HepG2 (cell line): ENCODE measurements around the gene PRIM2. TPM values are rescaled to one million over a fixed set of nuclear protein-coding genes. Genes with fewer than 3 reads are reported as not detected.
"Not testable (repeated sequence)": the region's sequence is repeated elsewhere in the genome, so short reads cannot be mapped to it uniquely, and the experiment has no call there.

Source experiments
- ARID5B ChIP-seq: IDR thresholded peaks from 2 replicates; pipeline ENCODE4 v1.4.0; 2020; ENCODE audit warnings: mild to moderate bottlenecking, missing genetic modification reagents
- ATF4 ChIP-seq, 2 experiments: fragments of 450-650 bp in 1 of 2; sonication (generic) in 1 of 2; formaldehyde crosslinking; IDR thresholded peaks; 2 replicates each; pipeline versions ENCODE4 v1.5.0 to v1.8.0; 2020 to 2022; ENCODE audit warnings: mild to moderate bottlenecking in 1 of 2, missing genetic modification reagents in 1 of 2
- ATF7 ChIP-seq, 2 experiments: fragments of 450-650 bp in 1 of 2; sonication (generic) in 1 of 2; formaldehyde crosslinking in 1 of 2; IDR thresholded peaks; 2 replicates each; pipeline versions ENCODE4 v1.4.0 to v1.6.1; 2016 to 2020; ENCODE audit warnings: antibody characterized with exemption in 1 of 2, mild to moderate bottlenecking in 1 of 2, missing genetic modification reagents in 1 of 2
- ERF ChIP-seq: IDR thresholded peaks from 2 replicates; pipeline ENCODE4 v1.6.1; 2018; ENCODE audit warnings: missing biosample characterization, missing genetic modification reagents
- GATA4 ChIP-seq: sonication (generic); IDR thresholded peaks from 2 replicates; pipeline ENCODE4 v1.6.1; 2016; ENCODE audit warnings: antibody characterized with exemption, low read depth, borderline replicate concordance
- HDAC1 ChIP-seq: sonication (generic); formaldehyde crosslinking; IDR thresholded peaks from 2 replicates; pipeline ENCODE4 v1.5.1; 2020; ENCODE audit warnings: mild to moderate bottlenecking, missing genetic modification reagents
- IRF2 ChIP-seq: IDR thresholded peaks from 2 replicates; pipeline ENCODE4 v1.6.1; 2018; ENCODE audit warnings: missing genetic modification reagents, missing compliant biosample characterization
- ISL2 ChIP-seq: sonication (generic); formaldehyde crosslinking; IDR thresholded peaks from 2 replicates; pipeline ENCODE4 v1.5.0; 2020; ENCODE audit warnings: missing genetic modification reagents
- MAFK ChIP-seq, 2 experiments: IDR thresholded peaks in 1 of 2; conservative IDR thresholded peaks in 1 of 2; 2 replicates each; pipeline ENCODE4 v1.6.1; 2011; ENCODE audit warnings: improper control_type of control experiment in 2 of 2, low read length in 2 of 2
- MIXL1 ChIP-seq: IDR thresholded peaks from 2 replicates; pipeline ENCODE4 v1.6.1; 2016
- NR2F2 ChIP-seq: IDR thresholded peaks from 2 replicates; pipeline ENCODE4 v1.6.1; 2012; ENCODE audit warnings: low read depth, inconsistent platforms, borderline replicate concordance
- PHF21A ChIP-seq: sonication (generic); formaldehyde crosslinking; IDR thresholded peaks from 2 replicates; pipeline ENCODE4 v1.5.0; 2020; ENCODE audit warnings: mild to moderate bottlenecking, missing genetic modification reagents
- PPARG ChIP-seq: conservative IDR thresholded peaks from 2 replicates; pipeline ENCODE4 v1.6.1; 2016; ENCODE audit warnings: missing biosample characterization, missing genetic modification reagents
- RXRB ChIP-seq: IDR thresholded peaks from 2 replicates; pipeline ENCODE4 v1.6.1; 2016; ENCODE audit warnings: borderline replicate concordance, missing genetic modification reagents, missing compliant biosample characterization
- SALL1 ChIP-seq: sonication (generic); formaldehyde crosslinking; IDR thresholded peaks from 2 replicates; pipeline ENCODE4 v1.8.0; 2022; ENCODE audit warnings: mild to moderate bottlenecking, missing genetic modification reagents
- SKI ChIP-seq: fragments of 450-650 bp; IDR thresholded peaks from one replicate; pipeline ENCODE4 v1.6.1; 2018; ENCODE audit warnings: mild to moderate bottlenecking; ENCODE audit not compliant: partially characterized antibody
- THAP11 ChIP-seq: IDR thresholded peaks from 2 replicates; pipeline ENCODE4 v1.6.1; 2016; ENCODE audit warnings: missing biosample characterization, missing genetic modification reagents
- YEATS4 ChIP-seq: sonication (generic); formaldehyde crosslinking; IDR thresholded peaks from 2 replicates; pipeline ENCODE4 v1.4.0; 2020; ENCODE audit warnings: missing genetic modification reagents, borderline replicate concordance
- ZBTB34 ChIP-seq: sonication (generic); formaldehyde crosslinking; IDR thresholded peaks from 2 replicates; pipeline ENCODE4 v1.8.0; 2022; ENCODE audit warnings: mild to moderate bottlenecking, missing genetic modification reagents
- ZNF335 ChIP-seq: sonication (generic); formaldehyde crosslinking; IDR thresholded peaks from 2 replicates; pipeline ENCODE4 v1.4.0; 2020; ENCODE audit warnings: missing genetic modification reagents
- ZNF362 ChIP-seq: sonication (generic); formaldehyde crosslinking; IDR thresholded peaks from 2 replicates; pipeline ENCODE4 v1.4.0; 2020; ENCODE audit warnings: missing genetic modification reagents, mild to moderate bottlenecking, borderline replicate concordance
- polyA plus RNA-seq, 8 experiments: library from polyadenylated mRNA; depleted of rRNA in 3 of 8; stranded (reverse) in 7 of 8; unstranded in 1 of 8; fragments of >200 nt; fragmentation: Illumina TruSeq in 4 of 8; extraction: Trizol in 4 of 8; gene quantifications; 2 replicates each; pipeline versions ENCODE4 v1.2.1 to v1.2.3, GENCODE V29; 2011 to 2016; ENCODE audit warnings: low read depth in 4 of 8, missing spikeins in 1 of 8, mixed read lengths in 1 of 8; ENCODE audit not compliant: insufficient read depth in 1 of 8
- total RNA-seq, 5 experiments: library from RNA; depleted of rRNA; stranded (reverse); fragments of >200 nt; fragmentation: Illumina TruSeq; extraction: Trizol; gene quantifications; 2 replicates each; pipeline ENCODE4 v1.2.3, GENCODE V29; 2016; ENCODE audit warnings: low read depth in 1 of 5

PRIM2 gene
- total and polyA plus RNA-seq, 2 of the 13 experiments (the other 11 are each of a cell fraction or from before 2014, with no cell fraction given) = 8.0 to 52.7 TPM

GRCh38 chr6:57500368-57501021, 183.1 kb downstream of the PRIM2 start (continued):
- TF ChIP-seq ATF7 (IDR thresholded peaks at IDR 0.05) (0 out of 2 replicates have a peak, but pooled peaks have one; percentile 55), ATF4 (CRISPR knock-in tag; IDR thresholded peaks at IDR 0.05) (0 out of 4 replicates have a peak, but pooled peaks of 1 of the 2 experiments have one; percentile 13), MIXL1 (CRISPR knock-in tag) (peak; percentile 84), RXRB (CRISPR knock-in tag) (peak; percentile 86; the same call in 1 of the 2 replicates), NR2F2 (peak; percentile 62), ARID5B (CRISPR knock-in tag) (peak; percentile 84), ZBTB34 (CRISPR knock-in tag) (peak; percentile 66; the same call in 1 of the 2 replicates), ZNF362 (0 out of 2 replicates have a peak, but pooled peaks have one; percentile 37), MAFK (conservative IDR thresholded peaks at IDR 0.05 in 1 of 2, IDR thresholded peaks at IDR 0.05 in 1 of 2; ENCODE audit: low read length in 2 of 2) (peak; percentile 12 to 44; a peak in 3 of 4 replicates), GATA4 (peak; percentile 63; the same call in 1 of the 2 replicates), YEATS4 (CRISPR knock-in tag) (peak; percentile 54; the same call in 1 of the 2 replicates), ERF (peak; percentile 58; the same call in 1 of the 2 replicates), HDAC1 (CRISPR knock-in tag) (peak; percentile 8; the same call in 1 of the 2 replicates), PPARG (peak; percentile 91), SALL1 (CRISPR knock-in tag) (peak; percentile 21; the same call in 1 of the 2 replicates), PHF21A (0 out of 2 replicates have a peak, but pooled peaks have one; percentile 25), THAP11 (CRISPR knock-in tag) (peak; percentile 23; the same call in 1 of the 2 replicates), ZNF335 (CRISPR knock-in tag) (0 out of 2 replicates have a peak, but pooled peaks have one; percentile 53), ISL2 (CRISPR knock-in tag) (peak; percentile 74), SKI (peak; percentile 78), IRF2 (CRISPR knock-in tag) (peak; percentile 73; the same call in 1 of the 2 replicates)
- TF ChIP-seq ATF7 (CRISPR knock-in tag; IDR thresholded peaks at IDR 0.05) = not testable (repeated sequence)
